Ovary (tissue), 3 donors: ENCODE measurements around the gene NSF.
"Not testable (repeated sequence)": the region's sequence is repeated elsewhere in the genome, so short reads cannot be mapped to it uniquely, and the experiment has no call there.

Experiments used
- CTCF ChIP-seq, 3 donors: fragments of 450-650 bp in 2 of 3; fragments of 200-600 bp in 1 of 3; IDR thresholded peaks; one replicate each; pipeline versions ENCODE4 v1.5.1 to v1.8.0; 2016 to 2022; ENCODE audit warnings: antibody characterized with exemption in 3 of 3, mild to moderate bottlenecking in 1 of 3
- EP300 ChIP-seq: sonication (generic); formaldehyde crosslinking; IDR thresholded peaks from one replicate; pipeline ENCODE4 v1.6.1; 2017; ENCODE audit warnings: antibody characterized with exemption
- POLR2A ChIP-seq: fragments of 450-650 bp; IDR thresholded peaks from one replicate; pipeline ENCODE4 v1.6.1; 2017; ENCODE audit warnings: antibody characterized with exemption, mild to moderate bottlenecking, moderate library complexity
- donor health status: DM: no; HTN: no; CAD: no.

GRCh38 chr17:46600767-46601166, 10.3 kb downstream of the NSF start:
- TF ChIP-seq POLR2A; CTCF (IDR thresholded peaks at IDR 0.05); EP300: not testable (repeated sequence)
